GM19025 (cell line): Measurements from ENCODE around the gene CYP2W1.
"Not testable (repeated sequence)": the region's sequence is repeated elsewhere in the genome, so short reads cannot be mapped to it uniquely, and the experiment has no call there.

Experiments
- ATAC-seq: cut with Tn5 transposase; IDR thresholded peaks from one replicate; pipeline ENCODE4 v1.9.1; 2021; ENCODE audit warnings: mild to moderate bottlenecking, low read depth, moderate library complexity; ENCODE audit not compliant: unreplicated experiment

CYP2W1 gene

DNA sequence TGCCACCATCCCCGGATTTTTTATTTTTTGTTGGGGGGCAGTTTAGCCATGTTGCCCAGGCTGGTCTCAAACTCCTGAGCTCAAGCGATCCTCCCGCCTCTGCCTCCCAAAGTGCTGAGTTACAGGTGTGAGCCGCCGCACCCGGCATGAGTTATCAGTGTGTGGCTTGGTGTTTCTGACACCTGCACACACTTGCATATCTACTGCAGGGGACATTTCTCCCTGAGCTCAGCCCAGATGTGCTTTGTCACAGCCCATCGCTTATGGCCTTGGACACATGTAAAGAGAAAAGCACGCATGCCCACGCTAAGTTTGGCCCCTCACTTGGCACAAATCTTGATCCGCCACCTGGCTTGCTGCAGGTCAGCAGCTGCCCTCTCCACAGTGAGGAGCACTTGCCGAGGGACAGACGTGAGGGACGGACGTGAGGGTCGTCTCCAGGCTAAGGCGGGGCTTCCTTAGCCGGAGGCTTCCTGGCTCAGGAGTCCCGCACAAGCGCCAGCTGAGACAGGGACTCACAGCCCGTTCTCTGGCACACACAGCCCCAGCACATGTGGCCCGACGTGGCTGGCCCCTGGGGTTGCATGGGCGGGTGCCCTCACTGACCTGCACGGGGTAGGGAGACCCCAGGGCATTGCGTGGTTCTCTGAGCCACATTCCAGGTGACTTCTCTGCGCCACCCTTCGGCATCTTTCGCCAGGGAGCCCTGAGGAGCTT is 11.8 kb downstream of the CYP2W1 start:
- ATAC-seq = no peak

DNA sequence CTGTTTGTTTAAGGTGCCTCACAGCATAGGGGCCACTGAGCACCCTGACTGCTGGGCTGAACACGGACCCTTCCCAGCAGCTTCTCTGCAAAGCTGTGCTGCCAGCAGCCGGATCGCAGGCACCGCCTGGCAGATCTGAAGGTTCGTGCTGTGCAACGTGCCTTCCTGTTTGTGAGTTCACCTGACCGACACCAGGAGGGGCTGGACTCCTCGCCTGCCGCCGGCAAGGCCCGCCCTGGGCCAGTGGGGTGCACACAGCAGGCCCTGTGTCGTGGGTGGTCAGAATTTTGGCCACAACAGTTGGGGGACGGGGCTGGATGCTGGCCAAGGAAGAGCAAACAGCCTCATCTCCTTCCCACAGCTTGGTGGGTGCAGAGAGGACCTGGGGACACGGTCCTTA is 12.6 kb downstream of the CYP2W1 start:
- ATAC-seq = no peak

DNA sequence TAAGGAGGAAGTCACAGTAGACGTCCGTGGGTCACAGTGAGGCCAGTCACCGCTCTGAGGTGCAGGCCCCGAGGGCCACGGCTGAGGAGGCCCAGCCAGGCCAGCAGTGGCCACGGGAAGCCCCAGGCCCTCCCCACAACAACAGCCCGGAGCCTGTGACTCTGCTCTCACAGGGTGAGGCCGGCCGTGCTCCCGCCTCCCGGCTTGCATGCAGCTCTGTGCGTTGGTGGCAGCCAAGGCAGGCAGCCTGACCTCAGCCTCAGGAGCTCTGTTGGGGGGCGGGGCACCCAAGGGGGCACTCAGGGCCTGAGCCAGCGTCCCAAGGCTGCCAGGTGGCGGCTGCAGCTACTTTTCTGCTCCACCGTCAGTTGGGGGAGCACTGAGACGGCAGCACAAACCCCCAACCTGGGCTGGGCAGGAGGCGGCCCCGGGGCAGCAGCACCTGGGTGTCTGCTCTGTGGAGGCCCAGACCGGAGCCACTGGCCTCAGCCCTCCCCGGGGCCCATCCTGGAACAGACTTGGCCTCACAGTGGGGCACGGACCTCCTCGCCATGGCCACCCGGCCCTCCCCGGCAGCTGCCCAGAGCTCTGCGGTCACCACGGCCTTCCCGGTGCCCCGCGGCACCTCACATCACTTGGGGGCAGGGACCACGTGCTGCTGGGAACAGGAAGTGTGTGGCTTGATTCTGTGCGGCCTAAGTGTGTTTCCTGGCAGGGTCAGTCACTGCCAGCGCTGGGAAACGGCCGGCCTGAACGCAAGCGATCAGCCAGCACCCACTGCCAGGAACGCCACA is 13.3 kb downstream of the CYP2W1 start:
- ATAC-seq = no peak

DNA sequence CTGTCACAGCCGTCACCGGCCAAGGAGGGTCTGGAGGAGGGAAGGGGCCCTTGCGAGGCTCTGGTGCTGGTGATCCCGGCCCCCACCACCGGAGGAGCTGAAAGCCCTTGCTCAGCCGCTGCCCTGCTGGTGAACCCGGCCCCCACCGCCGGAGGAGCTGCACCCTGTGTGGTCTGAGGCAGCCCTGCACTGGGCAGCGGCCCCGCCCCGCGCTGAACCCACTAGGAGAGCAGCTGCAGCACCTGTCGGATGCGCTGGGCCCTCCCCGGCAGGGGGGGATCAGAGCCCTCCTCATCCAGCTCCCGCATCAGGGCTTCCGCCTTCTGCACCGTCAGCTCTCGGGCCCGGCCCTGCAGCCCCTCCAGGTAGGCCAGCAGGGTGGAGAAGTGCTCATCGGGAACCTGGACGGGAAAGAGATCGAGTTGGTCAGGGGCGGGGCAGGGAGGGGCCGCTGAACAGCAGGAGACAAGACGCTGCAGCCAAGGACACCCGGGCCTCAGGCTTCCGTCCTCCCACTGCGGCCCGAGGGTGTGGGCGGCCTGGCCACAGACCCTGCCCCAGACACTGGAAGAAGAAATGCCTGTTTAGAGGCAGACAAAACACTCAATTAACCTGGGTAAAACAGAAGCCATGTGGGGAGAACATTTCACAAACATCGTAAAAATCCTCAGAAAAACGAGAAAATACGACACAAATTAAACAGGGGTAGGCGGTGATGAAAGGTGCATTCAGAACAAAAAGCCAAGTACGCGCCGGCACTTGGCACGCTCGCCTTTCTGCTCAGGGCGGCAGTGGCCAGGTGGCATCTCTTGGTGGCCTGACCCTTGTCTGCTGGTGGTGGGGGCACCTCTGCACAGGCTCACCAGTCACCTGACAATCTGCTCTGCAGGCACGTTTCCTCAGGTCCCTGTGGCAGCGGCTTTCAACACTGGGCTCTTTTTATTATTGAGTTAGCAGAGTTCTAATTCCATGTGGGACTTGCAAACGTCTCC is 14.7 kb downstream of the CYP2W1 start:
- no peak for ATAC-seq

DNA sequence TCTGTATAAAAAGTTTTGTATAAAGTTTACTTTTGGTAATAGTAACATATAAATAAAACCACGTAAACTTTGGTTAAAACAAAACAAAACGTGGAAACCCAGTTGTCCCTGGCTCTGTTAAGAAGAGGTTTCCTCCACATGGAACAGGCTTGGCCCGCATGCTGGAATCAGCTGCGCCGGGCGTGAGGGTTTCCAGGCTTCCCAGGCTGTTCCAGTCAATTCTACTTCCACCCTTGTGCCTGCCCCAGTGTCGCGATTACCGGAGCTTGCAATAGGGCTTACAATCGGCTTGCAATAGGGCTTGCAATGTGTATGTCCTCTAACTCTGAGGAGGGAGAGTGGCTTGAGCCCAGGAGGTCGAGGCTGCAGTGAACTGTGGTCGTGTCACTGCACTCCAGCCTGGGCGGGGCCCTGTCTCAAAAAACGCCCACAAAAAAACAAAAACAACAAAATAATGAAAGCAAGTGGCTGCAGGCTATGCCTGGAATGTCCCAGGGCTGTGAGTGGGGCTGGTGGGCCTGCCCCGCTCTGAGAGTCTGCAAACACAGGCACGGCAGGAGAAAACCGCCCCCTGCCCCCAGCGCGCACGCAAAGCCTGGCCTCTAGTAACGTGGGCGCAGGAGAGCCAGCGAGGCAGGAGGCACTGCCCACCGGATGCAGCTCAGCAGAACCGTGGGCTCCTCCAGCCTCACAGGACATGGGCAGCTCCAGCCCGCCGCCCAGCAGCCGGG is 16.3 kb downstream of the CYP2W1 start:
- no peak for ATAC-seq

DNA sequence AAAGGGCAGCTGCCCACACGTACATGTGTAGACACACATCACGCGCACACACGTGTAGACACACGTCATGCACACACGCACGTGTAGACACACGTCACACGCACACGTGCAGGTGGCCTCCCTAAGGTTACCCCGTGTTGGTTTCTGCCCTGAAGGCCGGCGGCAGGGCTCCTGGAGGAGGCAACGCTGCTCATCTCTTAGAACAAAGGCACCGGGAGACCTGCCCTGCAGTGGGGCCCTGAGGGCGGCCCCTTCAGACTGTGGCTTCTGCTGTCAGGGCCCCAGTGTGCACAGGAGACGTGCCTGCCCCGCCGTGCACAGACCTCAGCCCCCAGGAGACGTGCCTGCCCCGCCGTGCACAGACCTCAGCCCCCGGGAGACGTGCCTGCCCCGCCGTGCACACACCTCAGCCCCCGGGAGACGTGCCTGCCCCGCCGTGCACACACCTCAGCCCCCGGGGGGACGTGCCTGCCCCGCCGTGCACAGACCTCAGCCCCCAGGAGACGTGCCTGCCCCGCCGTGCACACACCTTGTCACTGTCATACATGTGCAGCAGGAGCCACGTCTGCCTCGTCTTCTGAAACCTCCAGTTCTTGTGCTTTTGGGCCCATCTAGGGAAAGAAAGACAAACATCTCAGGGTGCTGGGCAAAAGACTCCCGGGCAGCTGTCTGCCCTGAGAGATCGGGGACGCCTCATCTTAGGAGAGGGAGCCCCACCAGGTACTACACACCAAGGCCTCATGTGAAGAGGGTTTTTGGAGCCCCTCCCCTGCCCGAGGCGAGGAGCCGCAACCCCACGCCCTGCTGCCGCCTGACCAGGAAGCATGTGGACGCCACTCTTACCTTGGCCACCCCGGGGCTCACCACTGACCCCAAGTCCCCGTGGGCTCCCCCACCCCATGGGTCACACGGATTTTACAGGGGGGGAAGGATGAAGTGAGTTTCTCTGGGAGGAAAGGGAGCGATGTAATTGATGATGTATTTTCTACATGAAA is 17.3 kb downstream of the CYP2W1 start:
- ATAC-seq = no peak

DNA sequence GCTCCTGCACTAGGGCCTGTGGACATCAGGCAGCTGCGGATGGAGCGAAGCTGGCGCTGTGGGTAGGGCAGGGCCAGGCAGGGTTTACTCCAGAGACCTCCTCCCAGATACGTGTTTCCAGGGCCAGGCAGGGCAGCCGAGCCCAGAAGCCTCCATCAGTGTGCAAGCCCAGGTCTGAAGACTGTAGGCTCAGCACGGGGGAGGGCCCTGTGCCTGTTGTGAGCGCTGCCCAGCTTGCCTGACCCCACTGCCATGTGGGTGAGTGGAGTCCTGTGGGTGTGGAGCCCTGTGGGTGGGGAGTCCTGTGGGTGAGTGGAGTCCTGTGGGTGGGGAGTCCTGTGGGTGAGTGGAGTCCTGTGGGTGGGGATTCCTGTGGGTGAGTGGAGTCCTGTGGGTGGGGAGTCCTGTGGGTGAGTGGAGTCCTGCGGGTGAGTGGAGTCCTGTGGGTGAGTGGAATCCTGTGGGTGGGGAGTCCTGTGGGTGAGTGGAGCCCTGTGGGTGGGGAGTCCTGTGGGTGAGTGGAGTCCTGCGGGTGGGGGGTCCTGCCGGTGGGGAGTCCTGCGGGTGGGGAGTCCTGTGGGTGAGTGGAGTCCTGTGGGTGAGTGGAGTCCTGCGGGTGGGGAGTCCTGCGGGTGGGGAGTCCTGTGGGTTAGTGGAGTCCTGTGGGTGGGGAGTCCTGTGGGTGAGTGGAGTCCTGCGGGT is 18.2 kb downstream of the CYP2W1 start:
- not testable (repeated sequence) for ATAC-seq

DNA sequence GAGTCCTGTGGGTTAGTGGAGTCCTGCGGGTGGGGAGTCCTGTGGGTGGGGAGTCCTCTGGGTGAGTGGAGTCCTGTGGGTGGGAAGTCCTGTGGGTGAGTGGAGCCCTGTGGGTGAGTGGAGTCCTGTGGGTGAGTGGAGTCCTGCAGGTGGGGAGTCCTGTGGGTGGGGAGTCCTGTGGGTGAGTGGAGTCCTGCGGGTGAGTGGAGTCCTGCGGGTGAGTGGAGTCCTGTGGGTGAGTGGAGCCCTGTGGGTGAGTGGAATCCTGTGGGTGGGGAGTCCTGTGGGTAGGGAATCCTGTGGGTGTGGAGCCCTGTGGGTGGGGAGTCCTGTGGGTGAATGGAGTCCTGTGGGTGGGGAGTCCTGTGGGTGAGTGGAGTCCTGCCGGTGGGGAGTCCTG is 19.0 kb downstream of the CYP2W1 start:
- ATAC-seq = not testable (repeated sequence)

DNA sequence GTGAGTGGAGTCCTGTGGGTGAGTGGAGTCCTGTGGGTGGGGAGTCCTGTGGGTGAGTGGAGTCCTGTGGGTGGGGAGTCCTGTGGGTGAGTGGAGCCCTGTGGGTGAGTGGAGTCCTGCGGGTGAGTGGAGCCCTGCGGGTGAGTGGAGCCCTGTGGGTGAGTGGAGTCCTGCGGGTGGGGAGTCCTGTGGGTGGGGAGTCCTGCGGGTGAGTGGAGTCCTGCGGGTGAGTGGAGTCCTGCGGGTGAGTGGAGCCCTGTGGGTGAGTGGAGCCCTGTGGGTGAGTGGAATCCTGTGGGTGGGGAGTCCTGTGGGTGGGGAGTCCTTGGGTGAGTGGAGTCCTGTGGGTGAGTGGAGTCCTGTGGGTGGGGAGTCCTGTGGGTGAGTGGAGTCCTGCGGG is 19.5 kb downstream of the CYP2W1 start:
- not testable (repeated sequence) for ATAC-seq

DNA sequence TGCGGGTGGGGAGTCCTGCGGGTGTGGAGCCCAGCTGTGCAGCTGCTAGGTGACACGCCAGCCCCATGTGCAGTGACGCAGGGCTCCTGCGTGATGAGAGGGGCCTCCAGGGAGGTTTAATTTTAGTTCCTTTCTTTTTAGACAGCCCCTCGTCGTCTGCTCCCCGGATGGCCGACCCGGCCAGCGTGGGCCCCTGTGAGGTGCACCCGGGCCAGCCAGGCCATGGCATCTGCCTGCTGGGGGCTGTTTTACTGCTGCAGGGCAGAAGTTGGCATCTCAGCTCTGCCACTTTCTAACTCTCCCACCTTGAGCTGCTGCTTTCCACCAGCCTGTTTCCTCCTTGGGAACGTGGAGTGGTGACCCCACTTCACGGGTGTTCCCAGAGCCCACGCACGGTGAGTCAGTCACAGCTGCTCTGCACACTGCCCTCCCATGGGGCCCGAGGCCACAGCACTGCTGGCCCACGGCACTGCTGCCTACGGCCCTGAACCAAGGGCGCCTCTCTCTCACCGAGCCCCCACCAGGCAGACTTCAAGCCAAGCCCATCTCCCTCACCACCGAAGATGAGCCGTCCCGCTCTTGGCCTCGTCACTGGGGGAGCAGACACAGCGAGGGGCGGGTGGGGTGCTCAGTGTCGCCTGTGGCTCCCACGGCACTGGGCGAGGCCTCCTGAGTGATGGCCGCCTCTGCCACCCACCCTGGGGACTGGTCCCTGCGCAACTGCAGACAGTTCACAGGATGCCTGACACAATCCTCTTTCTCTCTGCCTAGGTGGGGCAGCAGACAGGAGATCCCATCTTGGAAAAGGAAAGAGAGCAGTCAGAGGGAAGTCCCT is 21.3 kb downstream of the CYP2W1 start:
- ATAC-seq = no peak

DNA sequence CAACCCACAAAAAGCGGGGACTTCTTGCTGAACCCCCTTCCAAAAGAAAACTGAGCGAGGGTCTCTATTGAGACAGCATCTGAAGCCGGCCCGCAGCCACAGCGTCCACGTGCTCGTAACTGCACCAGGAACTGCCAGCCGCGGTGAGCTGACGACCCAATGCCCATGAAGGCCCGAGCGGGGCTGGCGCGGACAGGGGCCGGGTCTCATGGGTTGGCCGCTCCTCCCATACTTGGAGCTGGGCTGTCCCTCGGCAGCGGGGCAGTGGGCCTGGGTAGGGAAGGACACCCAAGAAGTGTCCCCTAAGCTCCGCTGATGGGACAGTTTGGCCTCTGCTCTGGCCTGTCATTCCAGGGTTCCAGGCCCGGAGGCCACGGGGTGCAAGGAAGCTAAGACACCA is 22.3 kb downstream of the CYP2W1 start:
- no peak for ATAC-seq

DNA sequence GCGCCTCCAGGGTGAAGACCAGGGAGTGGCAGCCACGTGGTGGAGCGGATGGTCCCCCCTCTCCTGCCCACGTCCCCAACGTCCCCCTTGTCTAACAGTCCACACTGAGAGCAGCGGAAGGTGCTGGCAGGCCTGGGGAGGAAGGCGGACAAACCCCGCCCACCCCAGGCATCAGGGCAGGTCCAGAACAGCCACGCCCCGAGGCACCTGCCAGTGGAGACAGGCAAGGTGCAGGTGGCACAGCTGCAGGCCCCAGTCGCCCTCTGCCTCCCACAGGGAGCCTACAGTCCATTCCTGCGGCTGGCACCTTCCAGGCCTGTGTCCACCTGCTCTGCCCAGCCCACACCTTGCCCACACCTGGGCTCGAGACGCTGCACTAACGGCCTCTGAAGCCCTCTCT is 24.9 kb downstream of the CYP2W1 start:
- no peak for ATAC-seq

DNA sequence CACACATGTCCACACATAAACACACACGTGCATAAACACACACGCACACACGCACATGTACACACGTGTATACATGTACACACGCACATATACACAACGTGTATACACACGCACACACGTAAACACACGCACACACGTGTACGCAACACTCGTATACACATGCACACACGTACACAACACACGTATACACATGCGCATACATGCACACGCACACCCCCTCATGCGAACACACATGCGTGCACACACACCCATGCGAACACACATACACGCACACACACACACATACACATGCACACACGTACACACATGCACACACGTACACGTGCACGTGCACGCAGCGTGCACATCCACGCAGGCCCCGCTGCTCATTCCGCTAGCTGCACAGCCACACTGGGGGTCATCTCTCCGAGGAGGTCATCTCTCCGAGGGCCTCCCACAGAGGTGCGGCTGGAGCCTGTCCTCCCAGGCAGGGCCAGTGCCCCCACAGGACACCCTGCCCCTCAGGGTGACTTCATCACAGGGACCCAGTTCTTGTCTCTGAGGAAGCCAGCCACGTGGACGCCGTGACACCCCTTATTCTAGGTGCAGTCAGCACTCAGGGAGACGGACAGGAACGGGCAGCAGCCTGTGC is 25.9 kb downstream of the CYP2W1 start:
- ATAC-seq = no peak

DNA sequence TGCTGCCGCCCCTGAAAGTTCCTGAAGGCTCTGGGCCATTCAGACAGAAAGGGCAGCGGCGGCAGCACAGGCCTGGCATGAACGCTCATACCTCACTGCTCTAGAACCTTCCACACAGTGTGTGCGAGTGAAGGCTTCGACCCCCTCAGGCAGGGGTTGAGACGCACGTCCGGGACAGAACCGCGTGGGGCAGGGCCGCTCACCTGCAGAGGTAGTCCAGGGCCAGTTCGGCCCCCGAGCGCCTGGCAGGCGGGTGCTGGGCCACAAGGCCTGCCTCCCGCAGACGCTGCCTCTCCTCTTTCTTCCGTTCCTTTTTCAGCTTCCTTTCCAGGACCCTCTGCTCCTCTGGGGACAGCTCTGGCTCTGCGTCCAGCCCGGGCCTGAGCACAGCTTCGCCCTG is 26.8 kb downstream of the CYP2W1 start:
- ATAC-seq = no peak

DNA sequence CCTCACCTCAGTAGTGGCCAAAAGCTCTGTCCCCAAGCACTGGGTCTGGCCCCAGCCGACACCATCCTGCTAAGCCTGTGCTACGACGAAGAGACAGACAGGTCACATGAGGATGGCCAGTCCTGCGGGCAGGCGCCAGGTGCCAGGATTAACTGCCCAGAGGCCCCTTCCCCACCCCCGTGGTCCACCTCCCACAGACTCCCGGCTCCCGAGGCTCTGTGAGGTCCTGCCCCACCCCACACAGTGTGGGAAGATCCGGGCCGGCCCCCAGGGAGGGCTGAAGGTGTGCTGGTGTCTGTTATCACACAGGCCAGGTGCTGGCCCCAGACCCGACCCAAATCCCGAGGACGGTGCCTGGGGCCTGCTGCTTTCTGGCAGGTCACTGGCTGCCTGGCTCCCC is 27.2 kb downstream of the CYP2W1 start:
- no peak for ATAC-seq

DNA sequence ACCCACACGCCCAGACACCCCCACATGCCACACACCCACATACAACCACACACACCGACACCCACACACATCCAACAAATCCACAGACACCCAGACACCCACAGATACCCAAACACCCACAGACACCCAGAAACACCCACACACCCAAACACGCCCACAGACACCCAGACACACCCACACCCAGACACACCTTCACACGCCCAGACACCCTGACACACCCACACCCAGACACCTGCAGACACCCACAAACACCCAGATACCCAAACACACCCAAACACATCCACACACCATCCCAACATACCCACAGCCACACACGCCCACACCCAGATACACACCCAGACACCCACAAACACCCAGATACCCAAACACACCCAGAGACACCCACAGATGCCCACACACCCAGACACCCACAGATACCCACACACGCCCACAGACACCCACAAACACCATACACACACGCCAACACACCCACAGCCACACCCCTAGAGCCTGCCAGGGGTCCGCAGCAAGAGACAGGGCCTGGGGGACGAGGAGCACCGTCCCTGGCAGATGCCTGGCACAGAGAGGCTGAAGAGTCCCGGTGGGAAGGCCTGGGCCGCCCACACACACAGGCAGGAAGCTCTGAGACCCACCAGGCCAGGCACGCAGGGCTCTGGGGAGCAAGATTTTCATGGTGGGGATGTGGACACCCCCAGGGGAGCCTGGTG is 28.5 kb downstream of the CYP2W1 start:
- ATAC-seq = no peak
